Activated T-helper 17 cell treated with anti-CD3 and anti-CD28 coated beads, Interleukin-2, amount 50 U/mL, for 72 hours (primary cell): ENCODE measurements around the gene KRTAP10-5. TPM values are rescaled to one million over a fixed set of nuclear protein-coding genes. Genes with fewer than 3 reads are reported as not detected.
"Not testable (repeated sequence)": the region's sequence is repeated elsewhere in the genome, so short reads cannot be mapped to it uniquely, and the experiment has no call there.

ENCODE experiments used
- ATAC-seq: fragments of 150-1000 bp; cut with Tn5 transposase; replicated peaks from 2 replicates; pipeline ENCODE4 v1.10.0; 2021; ENCODE audit warnings: mild to moderate bottlenecking, moderate library complexity
- H3K27ac Mint-ChIP-seq: one replicate; pipeline ENCODE4 v1.8.0; 2022; ENCODE audit warnings: mixed read lengths
- H3K27me3 Mint-ChIP-seq: one replicate; pipeline ENCODE4 v1.8.0; 2022; ENCODE audit warnings: mixed read lengths
- H3K36me3 Mint-ChIP-seq: one replicate; pipeline ENCODE4 v1.8.0; 2022; ENCODE audit warnings: low read depth, mild to moderate bottlenecking, mixed read lengths
- H3K4me1 Mint-ChIP-seq: one replicate; pipeline ENCODE4 v1.8.0; 2022; ENCODE audit warnings: mixed read lengths
- H3K4me3 Mint-ChIP-seq: one replicate; pipeline ENCODE4 v1.8.0; 2022; ENCODE audit warnings: mild to moderate bottlenecking, mixed read lengths
- H3K9me3 Mint-ChIP-seq: one replicate; pipeline ENCODE4 v1.8.0; 2022; ENCODE audit warnings: mixed read lengths
- total RNA-seq, 2 donors: library from RNA; stranded (reverse); gene quantifications; one replicate each; pipeline ENCODE4 v1.2.3, GENCODE V29; 2022

The KRTAP10-5 gene
- total RNA-seq, 2 donors from 2014 or later: not detected

DNA sequence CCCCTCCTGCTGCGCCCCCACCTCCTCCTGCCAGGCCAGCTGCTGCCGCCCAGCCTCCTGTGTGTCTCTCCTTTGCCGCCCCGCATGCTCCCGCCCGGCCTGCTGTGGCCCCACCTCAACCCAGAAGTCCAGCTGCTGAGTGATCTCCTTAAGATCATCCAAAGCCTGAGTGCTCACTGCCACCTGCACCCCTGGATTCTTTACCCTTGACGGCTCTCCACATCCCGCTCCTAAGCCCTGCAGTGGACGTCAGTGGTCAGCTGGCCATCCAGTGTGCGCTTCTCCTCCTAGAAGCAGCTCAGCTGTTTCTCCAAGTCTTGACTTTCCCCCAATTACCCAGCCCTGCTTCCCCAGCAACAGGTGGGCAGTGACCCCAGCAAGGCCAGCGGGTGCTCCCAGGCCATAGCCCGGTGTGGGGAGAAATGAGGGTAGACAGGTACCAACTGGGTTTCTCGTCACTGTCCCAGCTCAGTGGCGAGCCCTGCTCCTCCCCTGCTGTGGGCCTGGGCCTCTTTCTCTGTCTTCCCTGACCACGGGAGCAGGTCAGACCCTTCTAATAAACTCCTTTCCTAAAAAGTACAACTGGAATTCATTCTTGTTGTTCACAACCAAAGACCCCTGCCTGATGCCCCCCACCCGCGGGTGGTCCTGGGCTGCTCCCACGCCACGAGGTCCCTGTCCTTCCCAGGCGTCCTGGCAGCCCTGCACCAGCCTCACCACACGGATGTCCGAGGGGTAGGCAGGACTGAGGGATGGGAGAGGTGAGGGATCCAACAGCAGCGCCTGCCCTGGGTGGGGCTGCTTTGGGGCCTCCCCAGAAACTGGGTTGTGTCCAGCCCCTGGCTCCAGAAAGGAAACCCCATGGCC, 21.4 kb upstream of the KRTAP10-5 start:
- Mint-ChIP-seq H3K9me3 (peaks cover 8% of the 10 kb centered on the region), H3K27ac (no peak overlapping the region)
- no peak for ATAC-seq

DNA sequence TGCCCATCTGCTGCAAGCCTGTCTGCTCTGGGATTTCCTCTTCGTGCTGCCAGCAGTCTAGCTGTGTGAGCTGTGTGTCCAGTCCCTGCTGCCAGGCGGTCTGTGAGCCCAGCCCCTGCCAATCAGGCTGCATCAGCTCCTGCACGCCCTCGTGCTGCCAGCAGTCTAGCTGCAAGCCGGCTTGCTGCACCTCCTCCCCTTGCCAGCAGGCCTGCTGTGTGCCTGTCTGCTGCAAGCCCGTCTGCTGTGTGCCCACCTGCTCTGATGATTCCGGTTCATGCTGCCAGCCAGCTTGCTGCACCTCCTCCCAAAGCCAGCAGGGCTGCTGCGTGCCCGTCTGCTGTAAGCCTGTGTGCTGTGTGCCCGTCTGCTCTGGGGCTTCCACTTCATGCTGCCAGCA, 20.7 kb upstream of the KRTAP10-5 start:
- not testable (repeated sequence) for ATAC-seq, H3K27me3 Mint-ChIP-seq, H3K4me1 Mint-ChIP-seq, H3K36me3 Mint-ChIP-seq, H3K27ac Mint-ChIP-seq, H3K9me3 Mint-ChIP-seq, H3K4me3 Mint-ChIP-seq

More for the DNA sequence above, 21.4 kb upstream of the KRTAP10-5 start:
- Mint-ChIP-seq H3K4me3 (no peak overlapping the region), H3K36me3 (no peaks in the 10 kb centered on the region), H3K27me3 (peaks cover 4% of the 10 kb centered on the region), H3K4me1 (no peaks in the 10 kb centered on the region)

DNA sequence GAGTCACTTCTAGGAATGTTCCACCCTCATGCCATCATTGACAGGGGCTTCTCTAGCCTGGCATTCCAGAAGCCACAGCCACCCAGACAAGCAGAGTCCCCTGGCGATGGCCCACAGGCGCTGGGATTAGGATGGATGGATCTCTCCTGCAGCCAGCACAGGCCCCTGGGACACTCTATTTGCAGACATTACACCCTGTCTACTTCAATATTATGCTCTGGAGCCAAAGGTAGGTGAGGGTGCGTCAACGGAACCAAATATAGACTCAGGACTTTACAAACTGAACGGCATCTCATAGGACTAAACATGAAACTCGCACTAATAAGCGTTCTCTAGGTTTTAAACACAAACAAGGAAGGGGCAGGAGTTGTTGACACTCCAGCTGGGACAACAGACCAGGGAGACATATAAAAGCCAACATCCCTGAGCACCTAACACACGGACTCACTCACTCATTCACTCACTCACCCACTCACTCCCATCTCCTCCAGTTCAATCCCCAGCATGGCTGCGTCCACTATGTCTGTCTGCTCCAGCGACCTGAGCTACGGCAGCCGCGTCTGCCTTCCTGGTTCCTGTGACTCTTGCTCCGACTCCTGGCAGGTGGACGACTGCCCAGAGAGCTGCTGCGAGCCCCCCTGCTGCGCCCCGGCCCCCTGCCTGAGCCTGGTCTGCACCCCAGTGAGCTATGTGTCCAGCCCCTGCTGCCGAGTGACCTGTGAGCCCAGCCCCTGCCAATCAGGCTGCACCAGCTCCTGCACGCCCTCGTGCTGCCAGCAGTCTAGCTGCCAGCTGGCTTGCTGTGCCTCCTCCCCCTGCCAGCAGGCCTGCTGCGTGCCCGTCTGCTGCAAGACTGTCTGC, 19.9 kb upstream of the KRTAP10-5 start, which contains the start of gene KRTAP10-7:
KRTAP10-7 (plus strand) TSS at position 480 of the 861 bp plus-strand sequence; CDS start at position 505, 25 bp downstream.
- H3K27me3 Mint-ChIP-seq, H3K27ac Mint-ChIP-seq, H3K9me3 Mint-ChIP-seq, ATAC-seq, H3K4me1 Mint-ChIP-seq, H3K4me3 Mint-ChIP-seq, H3K36me3 Mint-ChIP-seq: not testable (repeated sequence)

DNA sequence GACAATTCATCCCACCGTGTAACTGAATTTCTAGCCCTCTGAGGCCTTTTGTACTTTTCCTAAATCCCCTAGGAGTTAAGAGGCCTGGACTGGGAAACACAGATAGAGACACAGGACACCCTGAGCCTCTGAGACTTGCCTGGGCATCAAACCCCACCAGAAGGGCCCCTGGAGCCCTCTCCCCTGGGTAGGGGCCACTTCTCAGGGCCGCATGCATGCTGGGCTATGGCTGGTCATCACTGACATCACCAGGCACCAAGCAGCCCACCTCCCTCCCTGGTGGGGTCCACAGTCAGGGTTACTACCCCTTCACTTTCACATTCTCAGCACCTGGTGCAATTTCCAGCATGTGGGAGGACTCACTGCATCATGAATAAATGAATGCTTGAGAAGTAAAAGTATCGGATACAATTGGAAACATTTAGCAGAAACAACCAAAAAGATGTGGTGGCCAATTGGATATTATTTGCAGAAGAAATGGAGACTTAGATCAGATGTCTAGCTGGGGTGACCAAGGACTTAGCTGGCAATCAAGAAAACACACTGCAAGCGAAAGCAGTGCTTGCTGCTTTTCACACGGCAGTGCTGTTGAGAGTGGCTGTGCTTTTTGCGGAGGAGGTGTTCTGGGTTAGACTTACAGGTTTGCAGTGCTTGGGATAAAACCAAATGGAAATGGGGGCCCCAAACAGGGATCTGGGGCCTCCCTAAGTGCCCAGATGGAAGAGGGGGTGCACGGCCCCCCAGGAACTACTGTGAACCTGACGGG, 19.0 kb upstream of the KRTAP10-5 start:
- Mint-ChIP-seq H3K4me3 (no peak overlapping the region), H3K36me3 (no peaks in the 10 kb centered on the region), H3K27me3 (peaks cover 4% of the 10 kb centered on the region), H3K27ac (no peak overlapping the region), H3K9me3 (peaks cover 5% of the 10 kb centered on the region), H3K4me1 (no peaks in the 10 kb centered on the region)
- ATAC-seq: no peak

DNA sequence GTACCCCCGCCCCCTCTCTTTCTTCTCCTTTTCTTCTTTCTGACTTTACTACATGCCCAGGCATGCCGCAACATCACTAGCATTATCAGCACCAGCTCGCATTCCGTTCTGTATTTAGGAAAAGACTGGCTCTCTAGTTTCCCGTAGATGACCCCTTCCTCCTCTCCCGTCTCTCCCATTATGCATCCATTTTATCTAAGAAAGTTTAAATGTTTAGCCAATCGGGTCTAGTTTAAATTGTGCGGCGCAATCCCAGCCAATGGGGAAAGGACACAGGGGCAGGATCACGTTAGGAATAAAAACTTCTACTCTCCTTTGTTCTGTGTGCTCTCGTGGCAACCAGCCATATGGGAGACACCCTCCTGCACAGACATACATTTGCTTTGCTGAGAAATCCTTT, 17.7 kb upstream of the KRTAP10-5 start:
- no peak overlapping the region for H3K27ac Mint-ChIP-seq
- peaks cover 4% of the 10 kb centered on the region for H3K27me3 Mint-ChIP-seq
- H3K9me3 Mint-ChIP-seq: peaks cover 5% of the 10 kb centered on the region
- no peak for ATAC-seq
- H3K36me3 Mint-ChIP-seq: no peaks in the 10 kb centered on the region
- H3K4me3 Mint-ChIP-seq: no peak overlapping the region
- no peaks in the 10 kb centered on the region for H3K4me1 Mint-ChIP-seq

DNA sequence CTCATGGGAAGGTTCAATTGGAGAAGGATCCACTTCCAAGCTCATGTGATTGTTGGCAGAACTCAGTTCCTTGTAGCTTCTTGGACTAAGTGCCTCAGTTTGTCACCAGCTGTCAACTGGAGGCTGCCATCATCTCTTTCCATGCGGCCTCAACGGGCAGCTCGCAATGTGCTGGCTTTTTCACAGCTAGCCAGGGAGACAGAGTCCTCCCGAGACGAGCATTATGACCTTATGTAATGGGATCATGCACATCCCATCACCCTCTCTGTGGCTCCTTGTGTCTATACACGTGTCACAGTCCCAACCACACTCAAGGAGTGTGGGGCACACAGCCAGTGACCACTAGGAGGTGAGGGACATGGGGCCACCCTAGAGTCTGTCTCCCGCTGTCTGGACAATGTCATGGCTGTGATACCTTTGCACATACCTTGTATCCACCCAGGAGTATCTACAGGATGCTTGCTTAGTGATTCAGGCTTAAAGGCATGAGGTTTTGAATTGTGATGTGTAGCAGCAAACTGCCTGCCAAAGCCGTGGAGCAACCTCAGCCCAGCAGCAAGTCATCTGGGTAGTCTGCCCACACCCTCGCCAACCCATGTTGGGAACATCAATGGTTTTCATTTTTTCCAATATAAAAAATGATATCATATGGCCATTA, 15.8 kb upstream of the KRTAP10-5 start:
- H3K4me3 Mint-ChIP-seq: no peak overlapping the region
- no peaks in the 10 kb centered on the region for H3K4me1 Mint-ChIP-seq
- no peak overlapping the region for H3K27ac Mint-ChIP-seq
- peaks cover 4% of the 10 kb centered on the region for H3K27me3 Mint-ChIP-seq
- ATAC-seq: peak; percentile 28
- peaks cover 5% of the 10 kb centered on the region for H3K9me3 Mint-ChIP-seq
- H3K36me3 Mint-ChIP-seq: no peaks in the 10 kb centered on the region

DNA sequence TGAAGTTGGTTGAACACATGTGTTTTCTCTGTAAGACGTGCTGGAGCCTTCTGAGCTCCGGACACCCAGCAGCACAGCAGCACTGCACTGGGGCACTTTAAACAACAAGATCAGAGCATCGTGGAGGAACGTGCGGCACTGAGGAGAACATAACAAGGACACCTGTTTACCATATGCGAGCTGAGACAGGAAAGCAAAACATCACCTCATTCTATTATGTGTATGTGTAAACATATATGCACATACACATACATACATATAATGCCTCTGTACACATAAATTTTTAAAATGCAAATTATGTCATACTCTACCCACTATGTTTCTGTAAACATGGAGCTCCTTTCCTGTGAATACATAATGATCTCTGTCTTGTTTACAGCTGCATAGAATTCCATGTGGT, 15.1 kb upstream of the KRTAP10-5 start:
- ATAC-seq: no peak
- Mint-ChIP-seq H3K4me1 (no peaks in the 10 kb centered on the region), H3K27ac (no peak overlapping the region), H3K27me3 (peaks cover 4% of the 10 kb centered on the region), H3K9me3 (peaks cover 5% of the 10 kb centered on the region), H3K36me3 (no peaks in the 10 kb centered on the region), H3K4me3 (no peak overlapping the region)

DNA sequence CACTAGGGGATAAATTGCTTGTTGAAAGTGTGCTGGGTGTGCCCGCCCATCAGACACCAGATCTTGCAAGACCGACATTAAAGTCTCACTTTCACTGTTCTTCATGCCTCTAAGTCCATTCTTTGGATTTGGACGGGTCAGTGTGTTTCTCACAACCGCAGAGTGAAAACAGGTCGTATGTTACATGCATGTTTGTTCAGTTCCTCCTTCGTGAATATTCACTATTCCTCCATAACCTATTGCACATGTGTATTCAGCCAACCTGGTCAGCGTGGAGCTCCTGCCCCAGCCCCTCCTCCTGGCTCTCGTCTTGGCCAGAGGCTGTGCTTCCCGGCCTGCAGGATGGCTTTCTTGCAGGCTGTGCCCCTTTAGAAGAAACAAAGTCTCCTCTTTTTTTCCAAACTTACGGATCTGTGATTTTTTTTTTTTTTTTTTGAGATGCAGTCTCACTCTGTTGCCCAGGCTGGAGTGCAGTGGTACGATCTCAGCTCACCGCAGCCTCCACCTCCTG, 14.1 kb upstream of the KRTAP10-5 start:
- Mint-ChIP-seq H3K27me3 (peaks cover 4% of the 10 kb centered on the region), H3K4me3 (no peak overlapping the region), H3K9me3 (peaks cover 5% of the 10 kb centered on the region), H3K36me3 (no peaks in the 10 kb centered on the region), H3K27ac (no peak overlapping the region), H3K4me1 (no peaks in the 10 kb centered on the region)
- ATAC-seq: no peak

DNA sequence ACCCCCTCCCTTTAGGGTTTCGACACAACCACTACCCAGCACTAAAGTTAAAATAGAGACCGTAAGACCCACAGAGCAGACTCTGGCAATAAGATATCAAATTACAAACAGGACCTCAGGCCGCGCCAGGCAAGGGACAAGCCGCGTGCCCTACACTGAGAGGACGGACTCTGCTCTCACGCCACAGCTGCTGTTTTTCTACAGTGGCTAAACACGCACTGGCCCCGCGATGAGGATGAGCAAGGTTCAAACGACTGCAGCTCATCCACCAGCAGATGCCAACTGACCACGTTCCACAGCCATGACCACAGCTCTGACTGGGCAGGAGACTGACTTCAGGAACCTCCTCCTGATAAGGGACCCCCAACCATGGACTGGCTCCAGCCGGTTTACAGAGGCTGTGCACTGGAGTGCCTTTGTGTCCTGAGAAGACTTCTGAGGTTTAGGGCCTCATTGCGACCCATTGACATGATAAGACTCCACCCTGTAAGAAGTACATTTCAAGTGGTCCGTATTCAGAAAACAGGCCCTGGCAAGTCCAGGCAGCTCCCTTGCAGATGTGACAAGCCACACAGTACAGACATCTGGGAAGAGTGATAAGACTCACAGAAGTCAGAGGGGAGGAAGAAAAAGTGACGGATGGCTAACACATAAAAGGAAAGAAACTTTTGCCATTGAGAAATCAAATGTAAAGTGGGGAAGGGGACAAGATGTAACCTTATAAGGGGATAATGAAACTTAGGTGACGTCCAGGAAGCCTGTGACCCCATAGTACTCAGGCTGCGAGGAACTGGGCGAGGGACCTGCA, 13.4 kb upstream of the KRTAP10-5 start:
- Mint-ChIP-seq H3K4me3 (no peak overlapping the region), H3K36me3 (no peaks in the 10 kb centered on the region), H3K27ac (no peak overlapping the region), H3K9me3 (peaks cover 4% of the 10 kb centered on the region), H3K27me3 (peaks cover 7% of the 10 kb centered on the region), H3K4me1 (no peaks in the 10 kb centered on the region)
- ATAC-seq: no peak

DNA sequence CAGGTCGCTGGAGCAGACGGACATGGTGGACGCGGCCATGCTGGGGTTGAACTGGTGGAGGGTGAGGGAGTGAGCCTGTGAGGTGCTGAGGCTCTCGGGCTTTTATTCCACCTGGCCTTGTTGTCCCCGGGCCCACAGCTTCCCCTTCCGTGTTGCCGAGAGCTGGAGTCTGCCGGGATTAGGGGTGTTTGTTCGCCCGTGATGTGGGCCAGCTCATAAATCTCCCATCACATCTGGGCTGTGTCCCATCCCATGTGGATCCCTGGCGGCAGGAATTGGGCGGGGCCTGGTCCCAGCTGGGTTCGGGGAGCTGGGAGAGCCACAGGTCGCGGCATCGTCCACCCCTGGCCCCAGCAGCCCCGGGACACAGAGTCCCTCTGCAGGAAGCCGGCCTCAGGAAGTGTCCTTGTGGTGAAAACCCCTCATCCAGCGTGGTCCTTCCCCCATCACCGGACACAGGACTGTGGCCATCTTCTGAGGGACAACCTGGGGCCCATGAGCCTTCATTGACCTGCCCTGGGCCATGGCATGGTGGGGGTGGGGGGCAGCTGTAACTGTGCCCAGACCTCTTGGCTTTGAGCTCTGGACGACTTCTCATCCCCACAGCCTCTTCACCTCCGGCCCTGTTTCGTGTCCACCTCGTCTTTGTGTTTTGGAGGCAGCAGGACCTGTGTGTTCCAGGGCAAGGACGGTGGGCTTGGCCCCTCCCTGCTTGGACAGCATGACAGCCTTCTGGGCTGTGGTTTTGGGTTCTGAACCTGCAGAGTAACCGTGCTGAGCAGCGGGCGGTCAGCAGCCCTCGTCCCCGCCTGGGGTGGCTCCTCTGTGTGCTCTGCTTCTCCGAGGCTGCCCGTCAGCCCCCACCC, 12.3 kb upstream of the KRTAP10-5 start, which contains the start of gene KRTAP10-6:
KRTAP10-6 (minus strand) TSS at position 60 of the 866 bp plus-strand sequence; CDS start at position 39, 21 bp downstream.
- no peaks in the 10 kb centered on the region for H3K4me1 Mint-ChIP-seq
- no peak for ATAC-seq
- no peak within 1 kb of the TSS for H3K27ac Mint-ChIP-seq
- H3K36me3 Mint-ChIP-seq: no peaks in the 10 kb centered on the region
- H3K4me3 Mint-ChIP-seq: no peak within 1 kb of the TSS
- no peaks in the 10 kb centered on the region for H3K9me3 Mint-ChIP-seq
- H3K27me3 Mint-ChIP-seq: peaks cover 3% of the 10 kb centered on the region

DNA sequence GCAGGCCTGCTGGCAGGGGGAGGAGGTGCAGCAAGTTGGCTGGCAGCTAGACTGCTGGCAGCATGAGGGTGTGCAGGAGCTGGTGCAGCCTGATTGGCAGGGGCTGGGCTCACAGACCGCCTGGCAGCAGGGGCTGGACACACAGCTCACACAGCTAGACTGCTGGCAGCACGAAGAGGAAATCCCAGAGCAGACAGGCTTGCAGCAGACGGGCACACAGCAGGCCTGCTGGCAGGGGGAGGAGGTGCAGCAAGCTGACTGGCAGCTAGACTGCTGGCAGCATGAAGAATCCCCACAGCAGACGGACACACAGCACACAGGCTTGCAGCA, 11.4 kb upstream of the KRTAP10-5 start:
- H3K9me3 Mint-ChIP-seq, ATAC-seq, H3K27ac Mint-ChIP-seq, H3K4me1 Mint-ChIP-seq, H3K4me3 Mint-ChIP-seq, H3K36me3 Mint-ChIP-seq, H3K27me3 Mint-ChIP-seq: not testable (repeated sequence)

DNA sequence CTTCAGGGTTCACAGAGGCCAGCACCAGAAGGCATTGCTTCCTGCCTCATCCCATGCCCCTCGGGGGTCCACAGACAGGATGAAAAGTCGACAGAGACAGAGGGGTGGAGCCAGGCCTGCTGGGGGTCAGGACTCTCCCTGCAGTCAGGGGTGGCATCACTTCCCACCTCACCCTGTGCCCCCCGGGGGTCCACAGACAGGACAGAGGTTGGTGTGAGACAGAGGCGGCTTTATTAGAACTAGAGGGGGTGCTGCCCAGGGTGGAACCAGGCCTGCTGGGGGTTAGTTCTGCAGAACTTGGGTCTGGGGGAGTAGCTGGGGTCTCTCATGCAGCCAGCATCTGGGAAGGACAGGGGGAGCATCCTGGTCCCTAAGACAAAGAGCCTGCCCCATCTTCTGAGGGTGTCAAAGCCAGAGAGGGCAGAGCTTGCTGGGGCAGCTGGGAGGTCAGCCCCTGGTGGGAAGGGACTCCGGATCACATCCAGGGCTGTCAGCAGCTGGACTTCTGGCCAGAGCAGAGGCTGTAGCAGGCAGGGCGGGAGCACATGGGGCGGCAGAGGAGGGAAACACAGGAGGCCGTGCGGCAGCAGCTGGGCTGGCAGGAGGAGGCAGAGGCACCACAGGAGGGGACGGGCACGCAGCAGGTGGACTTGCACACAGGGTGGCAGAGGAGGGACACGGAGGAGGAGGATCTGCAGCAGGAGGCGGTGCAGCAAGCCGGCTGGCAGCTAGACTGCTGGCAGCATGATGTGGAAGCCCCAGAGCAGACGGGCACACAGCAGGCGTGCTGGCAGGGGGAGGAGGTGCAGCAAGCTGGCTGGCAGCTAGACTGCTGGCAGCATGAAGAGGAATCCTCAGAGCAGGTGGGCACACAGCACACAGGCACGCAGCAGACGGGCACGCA, 10.7 kb upstream of the KRTAP10-5 start:
- peaks cover 14% of the 10 kb centered on the region for H3K27me3 Mint-ChIP-seq
- not testable (repeated sequence) for ATAC-seq, H3K9me3 Mint-ChIP-seq, H3K27ac Mint-ChIP-seq, H3K4me1 Mint-ChIP-seq, H3K36me3 Mint-ChIP-seq, H3K4me3 Mint-ChIP-seq
